NCI-H187 (cell line): ENCODE data around the gene VPS8.

ENCODE experiments used
- DNase-seq, 2 experiments: peaks; one replicate each; lab custom pipeline; 2025; lab: John Stamatoyannopoulos, UW

Gene VPS8

GRCh38 chr3:184811034-184811433 is 932 bp upstream of the VPS8 start:
- DNase-seq: no peak

GRCh38 chr3:184811663-184811998 is 335 bp upstream of the VPS8 start:
- DNase-seq: no peak

DNA sequence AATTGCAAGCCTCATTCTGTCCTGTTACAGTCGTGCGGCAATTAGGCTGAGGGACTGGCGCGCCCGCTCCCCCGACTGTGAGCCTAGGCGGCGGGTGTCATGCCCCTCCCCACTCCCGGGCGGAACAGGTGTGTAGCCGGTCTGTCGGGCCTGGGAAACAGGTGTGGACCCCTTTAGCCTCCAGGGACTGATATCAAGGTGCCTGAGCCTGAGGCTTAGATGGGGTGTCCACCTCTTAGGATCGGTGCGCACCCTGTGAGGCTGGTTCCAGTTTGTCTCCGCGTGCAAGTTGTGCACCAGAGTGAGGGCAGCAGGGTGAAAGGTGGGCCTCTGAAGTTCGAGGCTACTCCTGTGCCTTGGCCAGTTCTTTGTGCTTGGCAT is 686 bp downstream of the VPS8 start:
- DNase-seq: no peak

GRCh38 chr3:184813357-184813756 is 1.4 kb downstream of the VPS8 start:
- DNase-seq: no peak

DNA sequence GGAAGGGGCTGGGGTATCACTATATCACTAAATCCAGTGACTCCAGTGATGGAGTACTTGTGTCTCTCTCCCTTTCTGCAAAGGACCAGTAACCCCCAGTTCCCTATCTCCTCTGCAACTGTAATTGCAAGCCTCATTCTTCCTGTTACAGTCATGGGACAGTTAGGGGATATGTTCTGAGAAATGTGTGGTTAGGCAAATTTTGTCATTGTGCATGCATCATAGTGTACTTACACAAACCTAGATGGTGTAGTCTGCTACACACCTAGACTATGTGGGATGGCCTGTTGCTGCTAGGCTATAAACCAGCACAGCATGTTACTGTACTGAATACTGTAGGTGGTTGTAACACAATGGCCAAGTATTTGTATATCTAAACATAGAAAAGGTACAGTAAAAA is 2.2 kb downstream of the VPS8 start:
- DNase-seq: no peak

DNA sequence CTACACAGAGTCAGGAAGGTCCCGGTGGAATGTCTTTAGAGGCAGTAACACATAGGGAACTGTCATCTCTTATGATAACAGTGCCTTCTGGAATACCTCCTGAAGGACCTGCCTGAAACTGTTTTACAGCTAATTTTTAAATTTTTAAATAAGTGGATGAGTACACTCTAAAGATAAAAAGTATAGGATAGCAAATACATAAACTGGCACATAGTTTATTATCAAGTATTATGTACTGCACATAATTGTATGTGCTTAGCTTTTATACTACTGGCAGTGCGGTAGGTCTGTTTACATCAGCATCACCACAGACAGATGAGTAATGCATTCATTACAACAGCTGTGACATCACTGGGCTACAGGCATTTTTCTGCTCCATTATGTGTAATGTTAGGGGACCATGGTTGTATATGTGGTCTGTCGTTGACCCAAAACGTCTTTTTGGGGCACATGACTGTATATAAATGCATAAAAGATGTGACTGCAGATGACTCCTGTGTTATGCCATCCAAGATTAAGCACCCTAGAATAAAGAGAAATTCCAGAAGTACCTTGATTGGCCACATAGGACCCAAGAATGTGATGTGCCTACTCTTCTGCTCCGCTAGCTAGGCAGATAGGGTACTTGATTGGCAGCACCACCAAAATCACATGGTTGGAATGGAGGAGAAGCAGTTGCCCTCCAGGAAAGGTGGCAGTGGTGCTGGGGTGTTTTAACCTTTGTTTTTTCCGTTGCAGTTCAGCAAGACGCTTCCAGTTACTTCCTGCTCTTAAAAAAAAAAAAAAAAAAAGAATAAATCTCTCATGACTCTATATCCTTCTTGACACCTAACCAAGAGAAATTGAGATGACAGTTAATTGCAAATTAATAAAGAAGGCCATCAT is 3.3 kb downstream of the VPS8 start:
- DNase-seq: no peak

DNA sequence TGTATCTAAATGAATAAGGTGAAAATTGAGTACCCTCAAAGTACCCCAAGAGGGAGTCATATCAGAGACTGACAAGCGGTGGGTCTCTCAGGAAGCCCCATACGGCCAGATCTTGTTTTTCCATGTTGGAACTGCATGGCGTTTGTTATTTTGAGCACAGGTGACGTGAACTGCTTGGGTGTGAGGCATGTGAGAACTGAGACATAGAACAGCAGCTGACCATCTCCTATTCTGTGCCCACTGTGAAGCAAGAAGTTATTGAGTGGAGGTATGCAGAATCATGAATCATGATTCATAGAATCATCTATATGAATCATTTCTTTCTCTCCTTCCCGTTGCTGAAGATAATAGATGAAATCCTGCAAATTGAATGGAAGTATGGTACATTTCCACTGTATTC is 4.6 kb downstream of the VPS8 start:
- DNase-seq: no peak

GRCh38 chr3:184820525-184820924 is 8.6 kb downstream of the VPS8 start:
- DNase-seq: no peak

DNA sequence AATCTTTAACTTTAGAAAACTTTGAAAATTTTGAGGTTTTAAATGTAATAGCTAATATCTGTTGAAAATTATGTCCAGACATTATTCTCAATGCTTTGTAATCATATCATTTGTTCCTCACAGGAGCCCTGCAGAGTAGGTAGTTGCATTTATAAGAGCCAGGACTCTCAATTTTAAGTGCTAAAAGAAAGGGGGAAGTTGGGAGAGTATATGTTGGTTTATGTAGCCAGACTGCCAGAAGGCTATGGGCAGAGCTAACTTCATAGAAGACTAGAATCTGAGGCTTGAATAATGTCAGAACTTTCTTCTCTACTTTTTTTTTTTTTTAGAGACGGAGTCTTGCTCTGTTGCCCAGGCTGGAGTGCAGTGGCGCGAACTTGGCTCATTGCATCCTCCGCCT is 9.1 kb downstream of the VPS8 start:
- DNase-seq: no peak

GRCh38 chr3:184822081-184822480 is 10.1 kb downstream of the VPS8 start:
- DNase-seq: no peak

DNA sequence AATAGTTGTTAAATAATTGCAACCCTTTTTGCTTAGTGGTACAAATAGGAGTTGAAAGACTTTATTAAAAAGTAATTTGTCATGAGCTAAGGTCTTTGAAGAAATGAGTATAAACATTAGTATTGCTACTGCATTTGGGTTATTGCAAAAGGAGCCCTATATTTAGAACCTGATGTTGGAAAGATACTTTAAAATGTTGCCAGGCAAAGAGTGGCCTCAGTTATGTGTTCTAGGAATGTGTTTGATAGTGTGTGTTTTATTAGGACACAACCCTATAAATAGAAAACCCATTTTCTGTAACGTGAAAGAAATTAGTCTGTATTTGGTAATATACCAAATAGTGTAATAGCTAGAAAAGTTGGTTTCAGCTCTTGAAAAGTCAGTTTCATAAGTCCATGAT is 10.7 kb downstream of the VPS8 start:
- DNase-seq: no peak

DNA sequence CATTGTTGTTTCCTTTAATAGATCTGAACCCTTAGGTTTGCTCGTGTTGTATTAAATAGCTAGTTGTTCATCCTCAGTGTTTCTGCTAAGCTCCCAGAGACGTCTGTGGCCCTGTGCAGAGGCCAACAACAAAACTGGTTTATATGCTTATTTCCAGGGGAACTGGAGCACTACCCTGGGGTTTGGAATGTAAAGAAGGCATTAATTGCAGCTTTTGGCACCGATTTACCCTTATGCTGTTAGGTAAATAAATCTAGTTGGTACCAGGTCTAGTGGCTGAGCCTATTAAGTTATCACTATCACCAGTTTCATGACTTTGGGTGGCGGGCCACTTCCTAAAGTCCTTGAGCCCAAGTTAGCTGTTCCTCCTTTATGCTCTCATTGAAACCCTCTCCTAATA is 12.0 kb downstream of the VPS8 start:
- no peak for DNase-seq

GRCh38 chr3:184825121-184825820 is 13.3 kb downstream of the VPS8 start:
- DNase-seq: no peak

DNA sequence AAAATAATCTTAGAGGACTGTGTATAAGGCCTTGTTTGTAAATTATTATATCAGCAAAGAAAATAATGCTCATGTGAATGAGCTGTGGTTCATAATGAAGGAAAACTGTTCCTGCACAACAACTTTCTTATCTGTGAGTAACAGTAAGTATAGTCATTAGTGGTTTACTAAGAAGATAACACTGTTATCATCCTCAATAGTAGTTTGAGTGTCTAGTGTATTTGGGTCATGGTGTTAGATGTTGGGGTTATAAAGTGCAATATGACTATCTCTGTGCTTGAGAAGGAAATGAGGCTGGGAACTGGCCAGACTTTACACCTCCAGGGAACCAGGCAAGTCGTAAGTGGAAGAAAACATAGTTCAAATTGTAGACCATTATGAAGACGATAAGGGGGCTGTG is 15.6 kb downstream of the VPS8 start:
- DNase-seq: no peak

DNA sequence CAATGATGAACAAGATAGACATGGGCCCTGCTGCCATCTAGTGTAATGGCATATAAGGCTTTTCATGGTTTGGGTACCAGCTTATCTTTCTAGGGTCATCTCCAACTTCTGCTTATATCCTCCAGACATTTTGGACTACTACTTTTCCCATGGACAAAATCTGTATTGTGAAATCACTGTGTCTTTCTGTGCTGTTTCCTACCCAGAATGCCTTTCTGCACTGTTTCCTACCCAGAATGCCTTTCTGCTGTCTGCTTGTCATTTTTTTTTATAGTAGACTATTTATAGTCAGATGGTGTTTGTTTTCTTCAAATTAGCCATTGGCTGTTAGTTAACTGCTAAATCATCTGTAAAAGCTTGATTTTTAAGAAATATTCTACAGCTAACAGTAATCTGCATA is 20.1 kb downstream of the VPS8 start:
- DNase-seq: no peak

DNA sequence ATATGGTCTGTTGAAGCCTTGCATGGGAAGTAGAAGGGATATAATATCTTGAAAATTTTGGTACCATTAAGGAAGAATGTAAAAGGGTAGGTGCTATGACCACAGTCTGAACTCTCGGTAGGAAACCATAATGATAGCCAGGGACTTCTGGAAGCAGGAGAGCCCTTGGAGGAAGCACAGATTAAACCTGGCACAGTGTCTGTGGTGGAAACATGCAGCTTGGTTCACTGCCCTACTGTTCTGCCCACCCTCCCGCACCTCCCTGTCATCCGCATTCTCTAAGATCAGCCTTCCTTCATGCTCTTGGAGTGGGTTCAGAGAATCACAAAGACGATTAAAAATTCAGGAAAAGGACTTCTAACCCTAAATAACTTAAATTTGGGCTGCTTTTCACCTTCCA is 20.9 kb downstream of the VPS8 start:
- DNase-seq: no peak

GRCh38 chr3:184836090-184836822 is 24.3 kb downstream of the VPS8 start:
- no peak for DNase-seq

DNA sequence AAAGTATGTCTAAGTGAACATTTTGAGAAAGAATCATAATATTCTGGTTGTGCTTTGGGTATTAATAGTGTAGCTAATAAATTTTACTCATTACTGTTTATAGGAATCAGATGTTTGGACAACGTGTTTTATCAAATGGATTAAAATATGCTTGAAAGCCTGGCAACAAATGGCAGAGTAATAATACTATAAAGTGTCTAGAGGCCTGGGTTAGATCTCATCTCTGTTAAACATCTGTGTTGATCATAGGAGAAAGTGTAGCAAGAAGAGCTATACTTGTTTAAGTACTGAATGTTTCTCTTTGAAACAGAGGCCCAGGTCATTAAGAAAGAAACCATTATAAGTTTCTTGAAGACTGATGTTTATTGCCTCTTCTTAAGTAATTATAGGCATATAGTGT is 30.5 kb downstream of the VPS8 start:
- DNase-seq: no peak

GRCh38 chr3:184845819-184846218 is 33.9 kb downstream of the VPS8 start:
- no peak for DNase-seq

GRCh38 chr3:184846496-184846895 is 34.5 kb downstream of the VPS8 start:
- DNase-seq: no peak

DNA sequence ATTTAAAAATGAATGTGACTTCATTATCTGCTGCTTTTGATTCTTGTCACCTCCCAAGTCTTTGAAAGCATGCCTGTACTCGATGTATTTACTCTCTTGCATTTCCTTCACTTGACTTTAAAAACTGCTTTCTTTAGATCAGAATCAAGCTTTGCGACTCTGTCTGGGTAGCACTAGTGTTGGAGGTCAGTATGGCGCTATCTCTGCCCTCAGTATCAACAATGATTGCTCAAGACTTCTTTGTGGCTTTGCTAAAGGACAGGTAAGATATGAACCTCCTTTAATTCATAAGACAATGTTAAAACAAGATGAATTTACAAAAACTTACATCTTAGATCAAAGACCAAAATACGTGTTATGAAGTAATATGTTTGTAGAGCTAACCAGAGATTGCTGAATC is 37.0 kb downstream of the VPS8 start:
- DNase-seq: no peak

DNA sequence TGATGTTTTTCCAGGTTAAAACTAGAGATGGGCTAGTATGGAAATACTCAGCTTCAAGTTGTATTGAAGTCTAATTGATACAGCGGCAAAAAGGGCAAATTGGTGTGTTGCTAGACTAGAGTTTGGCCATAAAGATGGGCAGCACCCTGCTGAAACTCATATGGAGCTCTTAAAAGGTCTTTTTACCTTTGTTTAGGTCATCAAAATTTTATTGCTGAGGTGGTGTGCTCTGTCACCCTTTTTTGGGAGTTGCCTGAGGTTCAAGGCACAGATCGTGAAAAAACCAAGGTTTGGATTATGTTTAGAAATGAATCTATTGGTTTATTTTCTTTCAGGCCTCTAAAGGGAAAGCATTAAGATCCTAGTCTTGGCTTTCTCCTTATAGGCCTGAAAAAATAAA is 38.2 kb downstream of the VPS8 start:
- no peak for DNase-seq

GRCh38 chr3:184857099-184857498 is 45.1 kb downstream of the VPS8 start:
- DNase-seq: no peak
